Measurements from ENCODE around the gene TRMT44. TPM values are rescaled to one million over a fixed set of nuclear protein-coding genes. Genes with fewer than 3 reads are reported as not detected.

TRMT44 gene
- total and polyA plus RNA-seq, 2 of the 4 experiments (the other 2 are of a cell fraction), result 7.3 to 8.1 TPM

DNA sequence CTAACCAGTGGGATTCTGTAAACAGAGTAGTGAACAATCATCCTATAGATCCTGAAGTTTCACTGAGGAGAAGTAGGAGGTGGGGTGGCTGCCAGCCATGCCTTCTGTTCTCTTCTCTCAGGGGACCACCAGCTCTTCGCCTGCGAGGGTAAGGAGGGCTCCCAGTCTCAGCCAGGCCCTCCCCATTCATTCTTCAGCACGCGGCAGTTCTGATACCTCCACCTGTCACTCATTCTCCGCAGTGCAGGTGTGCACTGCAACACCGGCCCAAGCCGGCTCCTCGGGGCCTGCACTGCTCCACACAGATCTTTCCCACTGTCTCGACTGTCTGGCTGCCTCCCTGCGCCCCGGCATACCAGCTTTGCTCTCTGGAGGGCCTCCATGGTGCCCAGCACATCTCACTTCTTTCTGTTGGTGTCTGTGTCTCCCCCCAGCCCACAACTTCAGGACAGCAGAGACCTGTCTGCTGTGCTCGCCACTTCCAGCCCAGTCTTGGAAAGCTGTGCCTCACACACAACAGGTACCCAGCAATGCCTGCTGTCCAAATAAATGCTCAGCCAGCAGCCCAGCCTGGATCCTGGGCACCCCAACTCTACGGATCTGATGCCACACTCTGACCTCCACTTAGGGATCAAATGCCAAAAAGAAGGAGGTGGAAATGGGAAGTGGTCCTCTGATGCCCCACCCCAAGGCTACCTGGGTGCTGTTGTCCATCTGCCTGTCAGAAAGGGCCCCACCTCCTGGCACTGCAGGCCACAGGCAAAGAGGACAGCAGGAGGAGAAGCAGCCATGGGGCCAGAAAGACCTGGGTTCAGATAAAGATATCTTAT is 29.0 kb upstream of the TRMT44 start:
- Histone ChIP-seq H3K56ac (ENCODE audit: extremely low read depth, insufficient read depth, low read length) (no peak overlapping the region), H2AFZ (replicated peaks; ENCODE audit: low read length, poor library complexity) (no peak overlapping the region), H3K79me1 (ENCODE audit: low read depth in 1 of 2, low read length in 2 of 2) (peaks cover 0 to 12% of the 10 kb centered on the region in 2 experiments; a peak in 2 of 4 replicates), H2BK15ac (ENCODE audit: low read depth, low read length) (no peak overlapping the region), H2AK5ac (ENCODE audit: low read depth, low read length) (no peak overlapping the region), H4K5ac (ENCODE audit: low read depth, low read length) (no peak overlapping the region), H3K18ac (ENCODE audit: low read depth, low read length) (no peak overlapping the region), H2BK120ac (ENCODE audit: low read depth, low read length) (no peak overlapping the region), H3K9me3 (ENCODE audit: control insufficient read depth, insufficient read depth, low read length) (no peaks in the 10 kb centered on the region), H4K91ac (ENCODE audit: insufficient read depth, low read depth, low read length) (no peak overlapping the region), H3K4ac (ENCODE audit: low read depth, low read length) (no peak overlapping the region), H4K20me1 (ENCODE audit: insufficient read depth, low read length) (no peaks in the 10 kb centered on the region; the same call in 1 of the 2 replicates), H4K8ac (ENCODE audit: low read depth in 2 of 2, low read length in 2 of 2) (no peak overlapping the region), H2BK5ac (ENCODE audit: low read depth, low read length, poor library complexity, severe bottlenecking) (no peak overlapping the region), H3K4me1 (ENCODE audit: control insufficient read depth, insufficient read depth, low read length) (no peaks in the 10 kb centered on the region), H2AK9ac (replicated peaks; ENCODE audit: low read depth, low read length, poor library complexity) (no peak overlapping the region), H2BK20ac (ENCODE audit: low read depth, low read length) (no peak overlapping the region), H3K23ac (ENCODE audit: low read depth, low read length) (no peak overlapping the region), H3K14ac (replicated peaks; ENCODE audit: low read depth, low read length) (no peak overlapping the region), H3K9me1 (ENCODE audit: insufficient read depth, low read length) (peaks cover 3% of the 10 kb centered on the region; the same call in 1 of the 2 replicates), H3K4me3 (ENCODE audit: insufficient read depth, low read depth, low read length) (no peak overlapping the region), H3K9ac (ENCODE audit: low read depth, low read length) (no peak overlapping the region), H3K4me2 (ENCODE audit: low read depth, low read length) (no peak overlapping the region), H3K27me3 (ENCODE audit: control insufficient read depth, insufficient read depth, low read length) (no peaks in the 10 kb centered on the region), H3K36me3 (ENCODE audit: control insufficient read depth, insufficient read depth, low read length) (peaks cover 35% of the 10 kb centered on the region), H3K27ac (ENCODE audit: insufficient read depth, low read length) (no peak overlapping the region)
- in situ Hi-C loops (cut with MboI; ENCODE audit: low sequenced_read_pairs), result no loop called here
- POLR2A ChIA-PET (ENCODE audit: unreplicated experiment), result no interaction called here
- TF ChIP-seq, protein P1, sequence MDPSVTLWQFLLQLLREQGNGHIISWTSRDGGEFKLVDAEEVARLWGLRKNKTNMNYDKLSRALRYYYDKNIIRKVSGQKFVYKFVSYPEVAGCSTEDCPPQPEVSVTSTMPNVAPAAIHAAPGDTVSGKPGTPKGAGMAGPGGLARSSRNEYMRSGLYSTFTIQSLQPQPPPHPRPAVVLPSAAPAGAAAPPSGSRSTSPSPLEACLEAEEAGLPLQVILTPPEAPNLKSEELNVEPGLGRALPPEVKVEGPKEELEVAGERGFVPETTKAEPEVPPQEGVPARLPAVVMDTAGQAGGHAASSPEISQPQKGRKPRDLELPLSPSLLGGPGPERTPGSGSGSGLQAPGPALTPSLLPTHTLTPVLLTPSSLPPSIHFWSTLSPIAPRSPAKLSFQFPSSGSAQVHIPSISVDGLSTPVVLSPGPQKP (IDR thresholded peaks at IDR 0.05; ENCODE audit: borderline replicate concordance, low read depth, low read length), result no peak
- TF ChIP-seq MXI1 (IDR thresholded peaks at IDR 0.05; ENCODE audit: borderline replicate concordance, low read depth, low read length) (no peak), RFX5 (IDR thresholded peaks at IDR 0.05; ENCODE audit: low read depth, low read length) (no peak), CHD1 (IDR thresholded peaks at IDR 0.05; ENCODE audit: low read depth, low read length) (no peak), POLR2A (IDR thresholded peaks at IDR 0.05; ENCODE audit: low read depth, low read length) (no peak)
- TF ChIP-seq, protein P2, sequence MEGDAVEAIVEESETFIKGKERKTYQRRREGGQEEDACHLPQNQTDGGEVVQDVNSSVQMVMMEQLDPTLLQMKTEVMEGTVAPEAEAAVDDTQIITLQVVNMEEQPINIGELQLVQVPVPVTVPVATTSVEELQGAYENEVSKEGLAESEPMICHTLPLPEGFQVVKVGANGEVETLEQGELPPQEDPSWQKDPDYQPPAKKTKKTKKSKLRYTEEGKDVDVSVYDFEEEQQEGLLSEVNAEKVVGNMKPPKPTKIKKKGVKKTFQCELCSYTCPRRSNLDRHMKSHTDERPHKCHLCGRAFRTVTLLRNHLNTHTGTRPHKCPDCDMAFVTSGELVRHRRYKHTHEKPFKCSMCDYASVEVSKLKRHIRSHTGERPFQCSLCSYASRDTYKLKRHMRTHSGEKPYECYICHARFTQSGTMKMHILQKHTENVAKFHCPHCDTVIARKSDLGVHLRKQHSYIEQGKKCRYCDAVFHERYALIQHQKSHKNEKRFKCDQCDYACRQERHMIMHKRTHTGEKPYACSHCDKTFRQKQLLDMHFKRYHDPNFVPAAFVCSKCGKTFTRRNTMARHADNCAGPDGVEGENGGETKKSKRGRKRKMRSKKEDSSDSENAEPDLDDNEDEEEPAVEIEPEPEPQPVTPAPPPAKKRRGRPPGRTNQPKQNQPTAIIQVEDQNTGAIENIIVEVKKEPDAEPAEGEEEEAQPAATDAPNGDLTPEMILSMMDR (conservative IDR thresholded peaks at IDR 0.05; ENCODE audit: low read depth, low read length), result no peak
- CTCF ChIA-PET, result interaction anchor here (1.0 to 2.0 kb wide), 2 partner anchors 169 to 235 kb away, joined by 3 to 6 read pairs; no protein-coding TSS in a partner anchor
- BruUV-seq (replicated peaks), result no TSS peak
- dilution Hi-C loops (cut with HindIII; ENCODE audit: low sequenced_read_pairs, unreplicated experiment), result no loop called here
- WGBS, 2 experiments (ENCODE audit: extremely low coverage in 2 of 2, insufficient read length in 1 of 2), result 91% methylated on average over 7 of the region's 13 CpGs; no CpG with 5 or more reads in 1 of the 2 experiments
- DNase-seq, result no peak
- ATAC-seq (ENCODE audit: low read depth), result no peak
- intact Hi-C loops (cut with micrococcal nuclease), result no loop called here
